Activated CD8-positive, alpha-beta T cell treated with anti-CD3 and anti-CD28 coated beads for 36 hours (primary cell): ENCODE results near the gene BRD8. TPM values are rescaled to one million over a fixed set of nuclear protein-coding genes. Genes with fewer than 3 reads are reported as not detected.
A peak's percentile ranks its signal among the peaks of the same experiment; 100 is the strongest.

Experiments
- ATAC-seq: fragments of 200-7000 bp; cut with Tn5 transposase; one replicate; pipeline ENCODE4 v1.10.0; 2021; ENCODE audit warnings: mild to moderate bottlenecking, moderate library complexity
- CTCF ChIA-PET: fragments of 350-600 bp; sonication (Branson Sonifier 250); formaldehyde crosslinking; loops from one replicate; lab custom pipeline; 2021; ENCODE audit warnings: antibody characterized with exemption; lab: Charles Lee
- POLR2A ChIA-PET: fragments of 350-600 bp; sonication (Branson Sonifier 250); formaldehyde crosslinking; loops from one replicate; lab custom pipeline; 2021; ENCODE audit warnings: antibody characterized with exemption; lab: Charles Lee
- DNase-seq: peaks from one replicate; pipeline ENCODE4 v3.0.0-alpha.2; 2020
- H3K27ac Mint-ChIP-seq: one replicate; pipeline ENCODE4 v1.8.0; 2021; ENCODE audit warnings: mild to moderate bottlenecking, mixed read lengths
- H3K27me3 Mint-ChIP-seq: one replicate; pipeline ENCODE4 v1.8.0; 2021; ENCODE audit warnings: mixed read lengths
- H3K36me3 Mint-ChIP-seq: one replicate; pipeline ENCODE4 v1.8.0; 2021; ENCODE audit warnings: low read depth, mixed read lengths
- H3K4me1 Mint-ChIP-seq: one replicate; pipeline ENCODE4 v1.8.0; 2021; ENCODE audit warnings: low read depth, mixed read lengths
- H3K4me3 Mint-ChIP-seq: one replicate; pipeline ENCODE4 v1.8.0; 2021; ENCODE audit warnings: mild to moderate bottlenecking, moderate library complexity, mixed read lengths
- H3K9me3 Mint-ChIP-seq: one replicate; pipeline ENCODE4 v1.8.0; 2021; ENCODE audit warnings: mixed read lengths
- CTCF ChIP-seq: fragments of 200-600 bp; IDR thresholded peaks from one replicate; pipeline ENCODE4 v1.8.0; 2022; ENCODE audit warnings: antibody characterized with exemption, mild to moderate bottlenecking
- intact Hi-C: fragments of 100-400 bp; cut with micrococcal nuclease; formaldehyde crosslinking; loops from one replicate; pipeline ENCODE4 v1.10.0; 2022
- total RNA-seq, 2 experiments: library from RNA; stranded (reverse); gene quantifications; one replicate each; pipeline ENCODE4 v1.2.3, GENCODE V29; 2021

Gene BRD8
- total RNA-seq, 2 experiments from 2014 or later, result 42.0 to 46.3 TPM

- H3K36me3 Mint-ChIP-seq, result peaks cover 33% of the 10 kb centered on the region
- peak; percentile 17 for ATAC-seq
- peaks cover 16% of the 10 kb centered on the region for H3K4me1 Mint-ChIP-seq
- no peak overlapping the region for H3K4me3 Mint-ChIP-seq
- intact Hi-C loops, result no loop called here
- H3K27ac Mint-ChIP-seq, result peak overlapping the region; percentile 50
- DNase-seq, result peak; percentile 6
- no peaks in the 10 kb centered on the region for H3K27me3 Mint-ChIP-seq
- H3K9me3 Mint-ChIP-seq, result no peaks in the 10 kb centered on the region
- TF ChIP-seq CTCF, result peak; percentile 63
- ChIA-PET CTCF (interaction anchor here (0.6 to 4.1 kb wide), 14 partner anchors 8 to 323 kb away, joined by 3 to 35 read pairs (median 4); partner anchors contain the start of gene KDM3B), POLR2A (interaction anchor here (0.5 to 2.0 kb wide), 4 partner anchors 8 to 355 kb away, joined by 3 to 12 read pairs (median 4); partner anchors contain the start of gene KDM3B)
These were observed 1.9 kb upstream of the BRD8 start for GRCh38 chr5:138180183-138180782.

- CTCF ChIA-PET, result interaction anchor here (0.6 to 4.1 kb wide), 18 partner anchors 8 to 325 kb away, joined by 3 to 35 read pairs (median 3); partner anchors contain the start of genes CDC25C and KDM3B
- TF ChIP-seq CTCF, result no peak
- Mint-ChIP-seq H3K4me3 (no peak overlapping the region), H3K36me3 (peaks cover 31% of the 10 kb centered on the region), H3K4me1 (peaks cover 18% of the 10 kb centered on the region), H3K9me3 (no peaks in the 10 kb centered on the region), H3K27ac (no peak overlapping the region), H3K27me3 (no peaks in the 10 kb centered on the region)
- POLR2A ChIA-PET, result interaction anchor here (0.5 to 2.0 kb wide), 6 partner anchors 9 to 286 kb away, joined by 3 to 12 read pairs (median 4); partner anchors contain the start of genes EGR1 and KDM3B
- intact Hi-C loops, result loop anchor here (2.0 kb wide), 1 partner anchor 151 kb away; the partner anchor contains the start of gene CDC25C
- DNase-seq, result peak; percentile 34
- no peak for ATAC-seq
These were observed 937 bp upstream of the BRD8 start for GRCh38 chr5:138179277-138179857.

- no peak for TF ChIP-seq CTCF
- Mint-ChIP-seq H3K27me3 (no peaks in the 10 kb centered on the region), H3K4me1 (peaks cover 24% of the 10 kb centered on the region), H3K9me3 (no peaks in the 10 kb centered on the region), H3K27ac (no peak overlapping the region), H3K4me3 (no peak overlapping the region), H3K36me3 (peaks cover 32% of the 10 kb centered on the region)
- POLR2A ChIA-PET, result interaction anchor here (0.7 to 2.0 kb wide), 7 partner anchors 8 to 365 kb away, joined by 3 to 9 read pairs (median 4); partner anchors contain the start of genes CDC25C and ETF1
- intact Hi-C loops, result loop anchor here (2.0 kb wide), 1 partner anchor 153 kb away; the partner anchor contains the start of gene CDC25C
- ATAC-seq, result no peak
- CTCF ChIA-PET, result interaction anchor here (1.2 to 4.1 kb wide), 8 partner anchors 12 to 325 kb away, joined by 3 to 35 read pairs (median 4); partner anchors contain the start of gene KDM3B
- DNase-seq, result peak; percentile 63
These were observed 402 bp downstream of the BRD8 start for GRCh38 chr5:138177941-138178515.

GRCh38 chr5:138170299-138170698, 8.1 kb downstream of the BRD8 start:
- DNase-seq, result no peak
- Mint-ChIP-seq H3K9me3 (no peaks in the 10 kb centered on the region), H3K36me3 (peaks cover 52% of the 10 kb centered on the region), H3K27me3 (no peaks in the 10 kb centered on the region), H3K4me1 (peaks cover 8% of the 10 kb centered on the region), H3K27ac (no peak overlapping the region), H3K4me3 (no peak overlapping the region)
- POLR2A ChIA-PET, result no interaction called here
- intact Hi-C loops, result no loop called here
- no peak for TF ChIP-seq CTCF
- CTCF ChIA-PET, result interaction anchor here (1.1 to 1.9 kb wide), 2 partner anchors 10 to 182 kb away, joined by 3 to 5 read pairs; no protein-coding TSS in a partner anchor
- no peak for ATAC-seq
